Measurements from ENCODE around the gene ANO2.

Gene ANO2

GRCh38 chr12:5573390-5573789 lies 371.7 kb downstream of the ANO2 start:
- peaks cover 0 to 14% of the 10 kb centered on the region in 2 donors for H3K4me1 ChIP-seq (ENCODE audit: control insufficient read depth in 2 of 2, insufficient read depth in 1 of 2, low read depth in 1 of 2, low read length in 2 of 2)
- no peak overlapping the region for H4K91ac ChIP-seq (ENCODE audit: low read depth, low read length, poor library complexity)
- H3K4me3 ChIP-seq (ENCODE audit: low read length in 2 of 2) = no peak overlapping the region
- H2BK120ac ChIP-seq (ENCODE audit: low read depth, low read length) = no peak overlapping the region
- DNase-seq (ENCODE audit: low spot score) = no peak
- no peak overlapping the region for H3K14ac ChIP-seq (ENCODE audit: low read length)
- no peaks in the 10 kb centered on the region for H3K27me3 ChIP-seq (ENCODE audit: control insufficient read depth in 3 of 3, insufficient read depth in 3 of 3, low read depth in 1 of 3, low read length in 3 of 3)
- H3K9me3 ChIP-seq (replicated peaks in 1 of 2; ENCODE audit: control insufficient read depth in 2 of 2, insufficient read depth in 1 of 2, low read depth in 1 of 2, low read length in 2 of 2) = no peaks in the 10 kb centered on the region
- H2AK5ac ChIP-seq (ENCODE audit: low read depth, low read length) = no peak overlapping the region
- no peak overlapping the region for H3K4ac ChIP-seq (ENCODE audit: low read length)
- peak overlapping the region; percentile 9 for H3K23ac ChIP-seq (ENCODE audit: low read depth, low read length, poor library complexity)
- H3K27ac ChIP-seq (replicated peaks; ENCODE audit: low read length) = no peak overlapping the region
- no peak overlapping the region for H3K18ac ChIP-seq (ENCODE audit: low read length)
- WGBS, 2 donors (ENCODE audit: extremely low coverage in 2 of 2, insufficient read length in 2 of 2, insufficient replicate concordance in 1 of 2) = no CpG with 5 or more reads among the region's 5 CpGs
- no peak overlapping the region for H3K9ac ChIP-seq (ENCODE audit: low read depth, low read length, poor library complexity)
- no peak overlapping the region for H2BK12ac ChIP-seq (ENCODE audit: low read length)
- H4K8ac ChIP-seq (ENCODE audit: low read depth, low read length) = no peak overlapping the region
- no peaks in the 10 kb centered on the region for H3K36me3 ChIP-seq (replicated peaks in 1 of 2; ENCODE audit: control insufficient read depth in 2 of 2, insufficient read depth in 2 of 2, low read length in 2 of 2)
- no peak overlapping the region for H2AFZ ChIP-seq (ENCODE audit: low read length)
- no peak overlapping the region for H2BK5ac ChIP-seq (ENCODE audit: low read length)
- no peak overlapping the region for H2BK15ac ChIP-seq (ENCODE audit: low read length)
- no peak overlapping the region for H3K4me2 ChIP-seq (ENCODE audit: insufficient read depth, low read length, poor library complexity, severe bottlenecking)
- no peaks in the 10 kb centered on the region for H3K79me1 ChIP-seq (ENCODE audit: low read depth, low read length)

- no peak overlapping the region for H2BK15ac ChIP-seq (ENCODE audit: low read length)
- no peaks in the 10 kb centered on the region for H3K27me3 ChIP-seq (ENCODE audit: control insufficient read depth in 3 of 3, insufficient read depth in 3 of 3, low read depth in 1 of 3, low read length in 3 of 3)
Measured at GRCh38 chr12:5571115-5571514, 373.9 kb downstream of the ANO2 start.

GRCh38 chr12:5570416-5570815 lies 374.6 kb downstream of the ANO2 start:
- Histone ChIP-seq H3K9ac (ENCODE audit: low read depth, low read length, poor library complexity) (no peak overlapping the region), H3K14ac (ENCODE audit: low read length) (no peak overlapping the region), H3K4me3 (ENCODE audit: low read length in 2 of 2) (no peak overlapping the region), H3K36me3 (replicated peaks in 1 of 2; ENCODE audit: control insufficient read depth in 2 of 2, insufficient read depth in 2 of 2, low read length in 2 of 2) (no peaks in the 10 kb centered on the region), H3K4ac (ENCODE audit: low read length) (no peak overlapping the region), H3K27ac (replicated peaks; ENCODE audit: low read length) (no peak overlapping the region), H2AK5ac (ENCODE audit: low read depth, low read length) (no peak overlapping the region), H3K79me1 (ENCODE audit: low read depth, low read length) (no peaks in the 10 kb centered on the region), H3K4me2 (ENCODE audit: insufficient read depth, low read length, poor library complexity, severe bottlenecking) (no peak overlapping the region), H3K4me1 (ENCODE audit: control insufficient read depth in 2 of 2, insufficient read depth in 1 of 2, low read depth in 1 of 2, low read length in 2 of 2) (peaks cover 4 to 7% of the 10 kb centered on the region in 2 donors), H3K18ac (ENCODE audit: low read length) (no peak overlapping the region), H2BK5ac (ENCODE audit: low read length) (no peak overlapping the region), H3K9me3 (replicated peaks in 1 of 2; ENCODE audit: control insufficient read depth in 2 of 2, insufficient read depth in 1 of 2, low read depth in 1 of 2, low read length in 2 of 2) (no peaks in the 10 kb centered on the region), H3K23ac (ENCODE audit: low read depth, low read length, poor library complexity) (no peak overlapping the region), H2BK120ac (ENCODE audit: low read depth, low read length) (no peak overlapping the region), H2AFZ (ENCODE audit: low read length) (no peak overlapping the region), H3K27me3 (ENCODE audit: control insufficient read depth in 3 of 3, insufficient read depth in 3 of 3, low read depth in 1 of 3, low read length in 3 of 3) (no peaks in the 10 kb centered on the region), H4K91ac (ENCODE audit: low read depth, low read length, poor library complexity) (no peak overlapping the region), H2BK15ac (ENCODE audit: low read length) (no peak overlapping the region), H4K8ac (ENCODE audit: low read depth, low read length) (no peak overlapping the region), H2BK12ac (ENCODE audit: low read length) (no peak overlapping the region)
- no CpG with 5 or more reads among the region's 1 CpG for WGBS, 2 donors (ENCODE audit: extremely low coverage in 2 of 2, insufficient read length in 2 of 2, insufficient replicate concordance in 1 of 2)
- DNase-seq (ENCODE audit: low spot score) = no peak

More at GRCh38 chr12:5571115-5571514, 373.9 kb downstream of the ANO2 start:
- Histone ChIP-seq H3K18ac (ENCODE audit: low read length) (peak overlapping the region; percentile 68), H2BK120ac (ENCODE audit: low read depth, low read length) (peak overlapping the region; percentile 29), H3K14ac (ENCODE audit: low read length) (no peak overlapping the region), H3K23ac (ENCODE audit: low read depth, low read length, poor library complexity) (no peak overlapping the region), H4K8ac (ENCODE audit: low read depth, low read length) (no peak overlapping the region), H2BK12ac (ENCODE audit: low read length) (no peak overlapping the region), H3K36me3 (replicated peaks in 1 of 2; ENCODE audit: control insufficient read depth in 2 of 2, insufficient read depth in 2 of 2, low read length in 2 of 2) (no peaks in the 10 kb centered on the region), H3K9ac (ENCODE audit: low read depth, low read length, poor library complexity) (no peak overlapping the region), H3K9me3 (replicated peaks in 1 of 2; ENCODE audit: control insufficient read depth in 2 of 2, insufficient read depth in 1 of 2, low read depth in 1 of 2, low read length in 2 of 2) (no peaks in the 10 kb centered on the region), H3K27ac (replicated peaks; ENCODE audit: low read length) (no peak overlapping the region), H3K4me3 (ENCODE audit: low read length in 2 of 2) (no peak overlapping the region), H3K79me1 (ENCODE audit: low read depth, low read length) (no peaks in the 10 kb centered on the region), H3K4me2 (ENCODE audit: insufficient read depth, low read length, poor library complexity, severe bottlenecking) (no peak overlapping the region), H4K91ac (ENCODE audit: low read depth, low read length, poor library complexity) (no peak overlapping the region), H2AFZ (ENCODE audit: low read length) (no peak overlapping the region), H3K4me1 (ENCODE audit: control insufficient read depth in 2 of 2, insufficient read depth in 1 of 2, low read depth in 1 of 2, low read length in 2 of 2) (peaks cover 4 to 7% of the 10 kb centered on the region in 2 donors), H3K4ac (ENCODE audit: low read length) (no peak overlapping the region), H2AK5ac (ENCODE audit: low read depth, low read length) (peak overlapping the region; percentile 6), H2BK5ac (ENCODE audit: low read length) (no peak overlapping the region)
- no CpG with 5 or more reads among the region's 13 CpGs for WGBS, 2 donors (ENCODE audit: extremely low coverage in 2 of 2, insufficient read length in 2 of 2, insufficient replicate concordance in 1 of 2)
- DNase-seq (ENCODE audit: low spot score) = no peak

- Histone ChIP-seq H3K23ac (ENCODE audit: low read depth, low read length, poor library complexity) (no peak overlapping the region), H3K4me2 (ENCODE audit: insufficient read depth, low read length, poor library complexity, severe bottlenecking) (no peak overlapping the region), H2BK5ac (ENCODE audit: low read length) (no peak overlapping the region), H3K9ac (ENCODE audit: low read depth, low read length, poor library complexity) (no peak overlapping the region), H2BK12ac (ENCODE audit: low read length) (no peak overlapping the region), H3K79me1 (ENCODE audit: low read depth, low read length) (no peaks in the 10 kb centered on the region), H3K4me1 (ENCODE audit: control insufficient read depth in 2 of 2, insufficient read depth in 1 of 2, low read depth in 1 of 2, low read length in 2 of 2) (peaks cover 4 to 11% of the 10 kb centered on the region in 2 donors), H3K27me3 (ENCODE audit: control insufficient read depth in 3 of 3, insufficient read depth in 3 of 3, low read depth in 1 of 3, low read length in 3 of 3) (no peaks in the 10 kb centered on the region), H3K27ac (replicated peaks; ENCODE audit: low read length) (no peak overlapping the region), H2AFZ (ENCODE audit: low read length) (no peak overlapping the region), H4K91ac (ENCODE audit: low read depth, low read length, poor library complexity) (no peak overlapping the region), H4K8ac (ENCODE audit: low read depth, low read length) (no peak overlapping the region), H2BK15ac (ENCODE audit: low read length) (no peak overlapping the region), H3K36me3 (replicated peaks in 1 of 2; ENCODE audit: control insufficient read depth in 2 of 2, insufficient read depth in 2 of 2, low read length in 2 of 2) (no peaks in the 10 kb centered on the region), H3K14ac (ENCODE audit: low read length) (no peak overlapping the region), H3K4me3 (ENCODE audit: low read length in 2 of 2) (no peak overlapping the region), H3K9me3 (replicated peaks in 1 of 2; ENCODE audit: control insufficient read depth in 2 of 2, insufficient read depth in 1 of 2, low read depth in 1 of 2, low read length in 2 of 2) (no peaks in the 10 kb centered on the region), H2AK5ac (ENCODE audit: low read depth, low read length) (no peak overlapping the region), H3K18ac (ENCODE audit: low read length) (no peak overlapping the region), H2BK120ac (ENCODE audit: low read depth, low read length) (no peak overlapping the region), H3K4ac (ENCODE audit: low read length) (no peak overlapping the region)
- WGBS, 2 donors (ENCODE audit: extremely low coverage in 2 of 2, insufficient read length in 2 of 2, insufficient replicate concordance in 1 of 2) = no CpG with 5 or more reads among the region's 17 CpGs
- no peak for DNase-seq (ENCODE audit: low spot score)
Measured at GRCh38 chr12:5568325-5568981, 376.6 kb downstream of the ANO2 start.
